ENCODE measurements around the gene HDAC9.

The HDAC9 gene

DNA sequence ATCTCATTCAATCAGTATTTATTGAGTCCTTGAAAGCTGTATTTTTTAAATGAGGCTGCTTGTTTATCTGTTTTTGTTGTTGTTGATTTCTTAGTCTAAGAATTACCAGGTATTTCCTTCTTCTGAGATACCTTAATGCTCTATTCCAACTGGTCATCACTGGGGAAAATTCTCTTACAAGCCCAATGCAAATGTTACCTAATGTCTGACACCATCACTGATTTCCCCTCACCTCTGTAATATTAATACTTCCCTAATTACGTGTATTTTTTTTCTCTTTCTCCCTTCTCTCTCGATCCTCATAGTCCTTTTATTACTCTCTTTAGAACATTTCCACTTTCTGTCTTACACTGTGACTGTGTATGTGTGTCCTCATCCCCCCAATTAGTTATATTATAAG, 13.9 kb downstream of the HDAC9 start:
- no peaks in the 10 kb centered on the region for H3K27me3 ChIP-seq (ENCODE audit: control insufficient read depth, insufficient read depth, low read length)
- no peaks in the 10 kb centered on the region for H3K9me3 ChIP-seq (ENCODE audit: control insufficient read depth, insufficient read depth, low read length)
- H3K4me3 ChIP-seq (ENCODE audit: low read depth, low read length) = peak overlapping the region; percentile 8; the same call in 1 of the 2 replicates
- H3K36me3 ChIP-seq (ENCODE audit: control insufficient read depth, insufficient read depth, low read length) = no peaks in the 10 kb centered on the region
- H3K27ac ChIP-seq (ENCODE audit: low read depth, low read length) = peak overlapping the region; percentile 93
- peaks cover 36% of the 10 kb centered on the region for H3K4me1 ChIP-seq (ENCODE audit: control insufficient read depth, insufficient read depth, low read length)
- peak overlapping the region; percentile 28; the same call in 1 of the 2 replicates for H3K9ac ChIP-seq (ENCODE audit: low read depth, low read length)

DNA sequence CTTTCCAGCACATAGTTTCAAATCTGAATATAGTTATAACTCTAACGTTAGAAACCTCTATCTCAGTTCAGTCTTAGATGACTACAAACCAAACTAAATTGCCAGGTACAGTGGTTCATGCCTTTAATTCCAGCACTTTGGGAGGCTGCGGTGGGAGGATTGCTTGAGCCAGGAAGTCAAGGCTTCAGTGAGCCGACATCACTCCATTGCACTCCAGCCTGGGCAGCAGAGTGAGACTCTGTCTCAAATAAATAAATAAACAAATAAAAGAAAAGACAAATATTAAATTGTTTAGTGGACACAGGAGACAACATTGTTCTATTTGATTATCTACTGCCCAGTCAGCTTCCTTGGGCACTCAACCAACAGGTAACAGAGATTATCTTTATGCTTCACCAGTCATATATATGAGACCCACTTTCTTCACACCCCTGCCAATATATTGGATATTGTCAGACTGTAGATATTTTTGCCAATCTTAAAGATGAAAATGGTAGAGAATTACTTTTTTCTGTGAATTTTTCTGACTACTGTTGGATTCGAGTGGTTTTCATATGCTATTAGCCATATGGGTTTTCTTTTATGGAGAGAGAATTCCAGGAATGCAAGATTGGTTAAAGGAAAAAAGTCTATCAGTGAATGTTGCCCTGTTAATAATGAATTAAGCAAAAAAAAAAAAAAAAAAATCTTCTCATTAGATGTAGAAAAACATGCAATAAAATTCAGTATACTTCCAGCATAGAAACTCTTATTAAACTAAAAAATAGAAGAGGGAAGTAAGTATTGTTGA, 16.0 kb downstream of the HDAC9 start:
- Histone ChIP-seq H3K9me3 (ENCODE audit: control insufficient read depth, insufficient read depth, low read length) (no peaks in the 10 kb centered on the region), H3K4me3 (ENCODE audit: low read depth, low read length) (no peak overlapping the region), H3K9ac (ENCODE audit: low read depth, low read length) (no peak overlapping the region), H3K36me3 (ENCODE audit: control insufficient read depth, insufficient read depth, low read length) (no peaks in the 10 kb centered on the region), H3K27ac (ENCODE audit: low read depth, low read length) (no peak overlapping the region), H3K27me3 (ENCODE audit: control insufficient read depth, insufficient read depth, low read length) (no peaks in the 10 kb centered on the region), H3K4me1 (ENCODE audit: control insufficient read depth, insufficient read depth, low read length) (peaks cover 47% of the 10 kb centered on the region)

DNA sequence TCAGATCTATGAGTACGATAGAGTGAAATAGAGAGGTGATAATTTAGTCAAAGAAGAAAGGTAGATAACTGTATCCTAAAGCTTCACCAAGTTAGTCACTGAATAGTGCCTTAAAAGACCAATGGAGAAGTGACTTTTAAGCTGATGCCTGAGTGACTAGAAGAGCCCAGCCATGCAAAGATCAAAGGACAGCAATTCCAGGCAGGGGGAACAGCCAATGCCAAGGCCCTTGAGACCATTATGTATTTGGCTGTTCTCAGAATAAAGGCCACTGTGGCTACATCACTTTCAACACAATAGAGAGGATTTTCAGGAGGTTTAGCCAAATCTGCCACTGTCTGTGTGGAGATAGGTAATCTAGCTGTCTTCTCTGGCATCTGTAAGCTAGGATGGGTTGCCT, 17.8 kb downstream of the HDAC9 start:
- H3K4me1 ChIP-seq (ENCODE audit: control insufficient read depth, insufficient read depth, low read length) = peaks cover 45% of the 10 kb centered on the region
- no peak overlapping the region for H3K4me3 ChIP-seq (ENCODE audit: low read depth, low read length)
- H3K27ac ChIP-seq (ENCODE audit: low read depth, low read length) = no peak overlapping the region

DNA sequence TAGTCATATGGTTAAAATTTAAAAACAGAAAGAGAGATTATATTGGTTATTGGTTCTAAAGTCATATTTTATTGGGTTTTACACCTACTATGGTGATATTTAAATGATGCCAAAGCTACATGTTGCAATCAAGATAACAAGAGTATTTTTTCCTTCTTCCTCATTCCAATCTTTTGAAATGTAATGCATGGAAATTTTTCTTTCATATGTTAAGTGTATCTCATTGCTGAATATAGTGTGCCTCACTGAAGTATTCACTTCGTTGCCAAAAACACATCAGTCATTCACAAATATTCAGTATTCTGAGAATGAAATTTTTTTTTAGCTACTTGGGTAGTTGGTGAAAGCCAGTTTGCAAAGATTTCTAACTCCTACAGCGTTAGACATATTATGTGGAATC, 19.5 kb downstream of the HDAC9 start:
- H3K4me3 ChIP-seq (ENCODE audit: low read depth, low read length) = no peak overlapping the region; the same call in 1 of the 2 replicates
- H3K27ac ChIP-seq (ENCODE audit: low read depth, low read length) = peak overlapping the region; percentile 66
- no peaks in the 10 kb centered on the region for H3K9me3 ChIP-seq (ENCODE audit: control insufficient read depth, insufficient read depth, low read length)
- no peaks in the 10 kb centered on the region for H3K36me3 ChIP-seq (ENCODE audit: control insufficient read depth, insufficient read depth, low read length)
- H3K4me1 ChIP-seq (ENCODE audit: control insufficient read depth, insufficient read depth, low read length) = peaks cover 28% of the 10 kb centered on the region
- no peaks in the 10 kb centered on the region for H3K27me3 ChIP-seq (ENCODE audit: control insufficient read depth, insufficient read depth, low read length)
- H3K9ac ChIP-seq (ENCODE audit: low read depth, low read length) = no peak overlapping the region; the same call in 1 of the 2 replicates

More for the DNA sequence above, 17.8 kb downstream of the HDAC9 start:
- Histone ChIP-seq H3K27me3 (ENCODE audit: control insufficient read depth, insufficient read depth, low read length) (no peaks in the 10 kb centered on the region), H3K9ac (ENCODE audit: low read depth, low read length) (no peak overlapping the region), H3K9me3 (ENCODE audit: control insufficient read depth, insufficient read depth, low read length) (no peaks in the 10 kb centered on the region), H3K36me3 (ENCODE audit: control insufficient read depth, insufficient read depth, low read length) (no peaks in the 10 kb centered on the region)

DNA sequence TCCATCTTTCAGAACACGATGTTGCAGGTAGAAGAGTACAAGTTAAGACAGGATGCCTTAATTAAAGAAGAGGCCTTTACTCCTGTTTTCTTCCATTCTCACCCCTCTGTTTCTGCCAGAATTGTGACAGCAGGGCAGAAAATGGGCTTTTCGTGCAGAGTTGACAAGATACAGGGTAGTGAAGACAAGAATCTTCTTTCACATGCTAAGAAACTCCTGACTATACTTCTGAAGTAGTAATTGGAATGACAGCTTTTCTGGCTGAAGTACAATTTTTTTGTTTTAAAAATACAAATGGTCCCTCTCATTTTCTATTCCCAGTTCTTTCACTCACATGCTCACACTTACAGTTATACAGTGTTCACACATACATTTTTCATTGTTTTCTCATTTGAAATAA, 22.1 kb downstream of the HDAC9 start:
- no peaks in the 10 kb centered on the region for H3K36me3 ChIP-seq (ENCODE audit: control insufficient read depth, insufficient read depth, low read length)
- H3K4me1 ChIP-seq (ENCODE audit: control insufficient read depth, insufficient read depth, low read length) = peaks cover 20% of the 10 kb centered on the region
- no peak overlapping the region for H3K27ac ChIP-seq (ENCODE audit: low read depth, low read length)
- H3K9me3 ChIP-seq (ENCODE audit: control insufficient read depth, insufficient read depth, low read length) = no peaks in the 10 kb centered on the region
- H3K4me3 ChIP-seq (ENCODE audit: low read depth, low read length) = no peak overlapping the region
- no peak overlapping the region for H3K9ac ChIP-seq (ENCODE audit: low read depth, low read length)
- no peaks in the 10 kb centered on the region for H3K27me3 ChIP-seq (ENCODE audit: control insufficient read depth, insufficient read depth, low read length)

DNA sequence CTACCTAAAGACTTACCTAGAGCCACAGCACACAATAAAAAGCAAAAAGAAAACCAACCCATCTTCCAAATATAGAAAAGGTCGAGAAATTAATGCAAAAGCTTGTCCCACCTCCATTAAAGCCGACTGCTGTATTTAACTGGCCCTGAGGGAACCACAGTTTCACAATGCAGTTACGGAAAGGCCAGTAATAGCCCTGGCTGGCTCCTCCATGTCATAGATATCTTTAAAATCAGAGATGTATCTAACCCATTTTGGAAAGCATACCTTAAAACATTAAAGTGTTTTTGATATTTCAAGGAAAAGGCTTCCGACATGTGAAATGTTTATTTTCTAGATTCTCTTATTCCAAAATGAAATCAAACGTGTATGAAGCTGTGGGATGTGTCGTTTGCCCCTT, 23.0 kb downstream of the HDAC9 start:
- Histone ChIP-seq H3K36me3 (ENCODE audit: control insufficient read depth, insufficient read depth, low read length) (no peaks in the 10 kb centered on the region), H3K9me3 (ENCODE audit: control insufficient read depth, insufficient read depth, low read length) (no peaks in the 10 kb centered on the region), H3K27me3 (ENCODE audit: control insufficient read depth, insufficient read depth, low read length) (no peaks in the 10 kb centered on the region), H3K4me3 (ENCODE audit: low read depth, low read length) (no peak overlapping the region), H3K9ac (ENCODE audit: low read depth, low read length) (no peak overlapping the region), H3K27ac (ENCODE audit: low read depth, low read length) (no peak overlapping the region), H3K4me1 (ENCODE audit: control insufficient read depth, insufficient read depth, low read length) (peaks cover 14% of the 10 kb centered on the region)

DNA sequence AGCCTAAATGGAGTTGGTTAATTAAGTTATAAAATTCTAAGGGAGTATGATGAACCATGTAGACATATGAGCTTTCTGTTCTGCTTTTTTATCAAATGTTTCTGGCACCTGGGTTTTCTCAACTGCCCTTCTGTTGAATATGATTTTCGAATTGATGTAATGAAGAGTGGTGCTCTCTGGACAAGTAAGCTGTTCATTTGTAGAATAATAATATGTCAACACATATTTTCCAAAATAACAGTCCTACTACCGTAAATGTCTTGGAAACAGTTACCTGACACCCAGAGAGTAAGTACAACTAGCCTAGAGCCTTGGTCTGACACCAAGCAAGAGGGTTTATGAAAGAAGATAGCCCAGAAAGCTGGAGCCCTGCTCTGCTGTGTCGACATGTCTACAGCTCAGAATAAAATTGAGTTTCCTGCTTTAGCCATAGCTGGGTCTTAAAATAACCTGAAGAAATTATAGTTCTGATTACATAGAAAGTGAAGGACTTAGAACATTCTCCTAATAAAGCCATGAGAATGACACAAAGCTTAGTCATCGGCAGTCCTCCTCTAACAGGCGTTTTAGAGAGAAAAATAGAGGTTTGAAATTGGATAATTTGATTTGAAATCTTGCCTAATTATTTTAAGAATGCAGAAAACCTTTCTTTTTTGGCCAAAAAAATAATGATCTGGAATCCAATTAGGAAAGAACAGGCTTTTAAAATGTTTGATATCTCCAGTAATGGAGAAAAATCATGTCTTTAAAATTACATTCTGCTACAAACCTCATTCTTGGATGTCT, 25.1 kb downstream of the HDAC9 start:
- no peak overlapping the region for H3K27ac ChIP-seq (ENCODE audit: low read depth, low read length)

DNA sequence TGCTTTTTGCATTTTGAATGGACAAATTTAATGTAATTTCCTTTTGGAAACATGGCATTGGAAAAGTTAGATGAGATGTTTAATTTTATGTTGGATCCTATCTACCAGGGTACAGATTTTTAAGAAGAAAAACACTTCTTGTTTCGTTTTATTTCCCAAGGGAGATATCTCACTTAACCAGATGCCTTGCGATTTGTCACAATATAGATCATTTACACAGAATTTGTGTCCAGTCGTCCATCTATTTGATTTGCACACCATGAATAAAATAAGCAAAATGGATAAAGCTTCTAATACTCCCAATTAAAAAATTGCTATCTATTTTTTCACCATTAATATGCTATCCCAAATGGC, 25.7 kb downstream of the HDAC9 start:
- Histone ChIP-seq H3K9me3 (ENCODE audit: control insufficient read depth, insufficient read depth, low read length) (no peaks in the 10 kb centered on the region), H3K4me1 (ENCODE audit: control insufficient read depth, insufficient read depth, low read length) (no peaks in the 10 kb centered on the region; the same call in 1 of the 2 replicates), H3K27ac (ENCODE audit: low read depth, low read length) (no peak overlapping the region), H3K27me3 (ENCODE audit: control insufficient read depth, insufficient read depth, low read length) (no peaks in the 10 kb centered on the region), H3K36me3 (ENCODE audit: control insufficient read depth, insufficient read depth, low read length) (no peaks in the 10 kb centered on the region), H3K9ac (ENCODE audit: low read depth, low read length) (no peak overlapping the region), H3K4me3 (ENCODE audit: low read depth, low read length) (no peak overlapping the region)

More for the DNA sequence above, 25.1 kb downstream of the HDAC9 start:
- Histone ChIP-seq H3K4me1 (ENCODE audit: control insufficient read depth, insufficient read depth, low read length) (peaks cover under 1% of the 10 kb centered on the region; the same call in 1 of the 2 replicates), H3K27me3 (ENCODE audit: control insufficient read depth, insufficient read depth, low read length) (no peaks in the 10 kb centered on the region), H3K36me3 (ENCODE audit: control insufficient read depth, insufficient read depth, low read length) (no peaks in the 10 kb centered on the region), H3K4me3 (ENCODE audit: low read depth, low read length) (no peak overlapping the region), H3K9me3 (ENCODE audit: control insufficient read depth, insufficient read depth, low read length) (no peaks in the 10 kb centered on the region), H3K9ac (ENCODE audit: low read depth, low read length) (no peak overlapping the region)

DNA sequence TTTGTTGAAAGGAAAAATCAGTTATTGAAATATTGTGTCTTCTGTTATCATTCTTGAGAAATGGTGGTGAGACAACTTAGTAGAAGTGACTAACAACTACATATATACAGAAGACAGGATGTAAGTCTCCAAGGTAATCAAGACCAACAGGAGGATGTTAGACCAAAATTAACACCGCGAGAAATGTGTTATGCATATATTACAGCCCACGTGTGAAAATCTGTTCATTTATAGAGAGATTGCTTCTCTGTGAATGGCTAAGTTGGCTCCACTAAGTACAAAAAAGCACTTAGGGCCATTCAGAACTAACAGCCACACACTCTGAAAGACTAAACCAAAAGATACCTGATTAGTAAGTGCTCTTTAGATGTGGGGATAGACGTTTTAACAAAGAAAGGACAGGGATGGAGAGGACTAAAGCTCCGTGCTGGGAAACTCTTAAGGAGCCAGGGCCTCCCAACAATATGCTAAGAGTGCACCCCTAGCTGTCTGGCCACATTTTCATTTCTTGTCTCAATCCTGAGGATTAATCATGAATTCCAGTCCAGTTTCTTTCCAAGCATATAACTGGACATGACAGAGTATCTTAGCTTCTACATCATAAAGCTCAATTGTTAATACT, 26.5 kb downstream of the HDAC9 start:
- Histone ChIP-seq H3K27me3 (ENCODE audit: control insufficient read depth, insufficient read depth, low read length) (no peaks in the 10 kb centered on the region), H3K36me3 (ENCODE audit: control insufficient read depth, insufficient read depth, low read length) (no peaks in the 10 kb centered on the region), H3K27ac (ENCODE audit: low read depth, low read length) (no peak overlapping the region), H3K4me1 (ENCODE audit: control insufficient read depth, insufficient read depth, low read length) (no peaks in the 10 kb centered on the region; the same call in 1 of the 2 replicates), H3K4me3 (ENCODE audit: low read depth, low read length) (no peak overlapping the region), H3K9me3 (ENCODE audit: control insufficient read depth, insufficient read depth, low read length) (no peaks in the 10 kb centered on the region), H3K9ac (ENCODE audit: low read depth, low read length) (no peak overlapping the region)

DNA sequence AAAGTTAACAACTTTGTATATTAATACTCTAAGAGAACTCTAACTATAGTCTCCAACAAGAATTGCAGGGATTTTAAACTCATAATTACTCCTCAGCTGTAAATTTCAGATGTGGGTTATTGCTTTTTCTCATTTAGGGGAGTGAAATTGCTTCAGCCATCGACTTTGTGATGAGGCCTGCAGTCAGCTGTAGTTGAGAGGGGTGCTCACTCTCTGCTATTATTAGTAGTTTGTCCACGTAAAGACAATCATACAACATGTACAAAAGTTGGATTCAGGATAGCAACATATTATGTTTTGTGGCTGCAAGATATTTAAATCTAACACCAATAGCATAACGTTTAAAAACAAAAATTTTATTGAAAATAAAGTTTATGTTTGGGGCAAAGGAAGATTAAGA, 28.7 kb downstream of the HDAC9 start:
- Histone ChIP-seq H3K4me3 (ENCODE audit: low read depth, low read length) (no peak overlapping the region), H3K27ac (ENCODE audit: low read depth, low read length) (no peak overlapping the region), H3K9ac (ENCODE audit: low read depth, low read length) (no peak overlapping the region), H3K4me1 (ENCODE audit: control insufficient read depth, insufficient read depth, low read length) (no peaks in the 10 kb centered on the region), H3K36me3 (ENCODE audit: control insufficient read depth, insufficient read depth, low read length) (no peaks in the 10 kb centered on the region), H3K27me3 (ENCODE audit: control insufficient read depth, insufficient read depth, low read length) (no peaks in the 10 kb centered on the region), H3K9me3 (ENCODE audit: control insufficient read depth, insufficient read depth, low read length) (no peaks in the 10 kb centered on the region)

Data from HUES48 (cell line).